Posterior cingulate gyrus (tissue), 11 donors: ENCODE results near the gene COMMD6.

Source experiments
- DNase-seq, 10 donors: peaks; one replicate each; pipeline versions ENCODE4 v3.0.0 to v3.0.0-alpha.2; 2020 to 2021; ENCODE audit warnings: mixed read lengths in 3 of 10
- intact Hi-C: fragments of 100-400 bp; cut with DNase I; formaldehyde crosslinking; loops from one replicate; pipeline ENCODE4 v1.15.1; 2023

Gene COMMD6

DNA sequence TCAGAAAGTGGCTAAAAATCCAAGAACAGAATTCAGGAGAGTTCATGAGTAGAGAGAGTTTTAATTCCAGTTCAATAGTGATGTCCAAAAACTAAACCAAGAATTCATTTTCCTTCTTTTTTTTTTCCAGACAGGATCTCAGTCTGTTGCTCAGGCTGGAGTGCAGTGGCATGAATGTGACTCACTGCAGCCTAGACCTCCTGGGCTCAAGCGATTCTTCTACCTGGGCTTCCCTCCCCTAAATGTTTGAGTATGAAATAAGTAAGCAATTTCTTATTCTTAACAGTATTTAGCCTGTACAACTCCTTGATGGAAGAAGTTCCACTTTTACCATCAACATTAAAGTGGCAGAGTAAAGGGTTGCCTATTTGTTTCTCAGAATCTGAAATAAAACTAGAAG, 3.8 kb downstream of the COMMD6 start:
- no peak for DNase-seq
- intact Hi-C loops = no loop called here

DNA sequence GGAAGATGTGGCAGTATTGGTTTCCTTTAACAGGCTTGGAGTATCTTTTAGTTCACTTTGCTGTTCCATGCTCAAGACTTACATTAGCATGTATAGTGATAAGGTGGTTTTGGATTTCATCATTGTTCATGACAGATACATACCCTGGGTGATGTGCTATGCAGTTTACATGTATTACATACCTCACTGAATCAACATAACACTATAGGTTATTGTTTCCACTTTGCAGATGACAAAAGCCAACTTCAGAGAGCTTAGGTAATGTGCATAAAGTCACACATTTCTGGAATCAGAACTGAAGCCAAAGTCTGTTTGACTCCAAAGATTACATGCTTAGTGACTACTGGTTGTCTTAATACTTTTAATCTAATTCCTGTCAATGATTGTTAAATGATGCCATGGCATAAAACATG, 7.1 kb downstream of the COMMD6 start:
- no peak for DNase-seq
- intact Hi-C loops = no loop called here

DNA sequence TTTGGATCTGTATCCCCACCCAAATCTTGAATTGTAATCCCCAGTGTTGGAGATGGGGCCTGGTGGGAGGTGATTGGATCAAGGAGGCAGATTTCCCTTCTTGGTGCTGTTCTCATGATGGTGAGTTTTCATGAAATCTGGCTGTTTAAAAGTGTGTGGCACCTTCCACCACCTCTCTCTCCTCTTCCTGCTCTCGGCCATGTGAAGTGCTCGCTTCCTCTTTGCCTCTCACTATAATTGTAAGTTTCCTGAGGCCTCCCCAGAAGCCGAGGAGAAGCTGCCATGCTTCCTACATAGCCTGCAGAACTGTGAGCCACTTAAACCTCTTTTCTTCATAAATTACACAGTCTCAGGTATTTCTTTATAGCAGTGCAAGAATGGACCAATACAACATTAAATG, 15.7 kb downstream of the COMMD6 start:
- no peak for DNase-seq
- intact Hi-C loops = no loop called here

DNA sequence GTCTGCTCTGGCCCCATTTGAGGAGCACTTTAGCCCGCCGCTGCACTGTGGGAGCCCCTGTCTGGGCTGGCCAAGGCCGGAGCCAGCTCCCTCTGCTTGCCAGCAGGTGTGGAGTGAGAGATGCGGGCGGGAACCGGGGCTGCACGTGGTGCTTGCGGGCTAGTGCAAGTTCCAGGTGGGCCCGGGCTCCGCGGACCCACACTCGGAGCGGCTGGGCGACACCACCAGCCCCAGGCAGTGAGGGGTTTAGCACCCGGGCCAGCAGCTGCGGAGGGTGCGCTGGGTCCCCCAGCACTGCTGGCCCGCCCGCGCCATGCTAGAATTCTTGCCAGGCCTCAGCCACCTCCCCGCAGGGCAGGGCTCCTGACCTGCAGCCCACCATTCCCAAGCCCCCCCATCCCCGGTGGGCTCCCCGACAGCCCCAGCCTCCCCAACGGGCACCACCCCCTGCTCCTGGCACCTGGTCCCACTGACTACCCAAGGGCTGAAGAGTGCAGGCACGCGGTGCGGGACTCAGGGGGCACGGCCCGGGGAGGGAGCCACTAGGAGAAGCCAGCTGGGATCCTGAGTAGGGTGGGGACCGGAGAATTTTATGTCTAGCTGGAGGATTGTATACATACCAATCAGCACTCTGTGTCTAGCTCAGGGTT, 19.1 kb downstream of the COMMD6 start:
- intact Hi-C loops = no loop called here
- peak in 3 of 10 donors; percentile 56 to 84 (median 77) for DNase-seq

DNA sequence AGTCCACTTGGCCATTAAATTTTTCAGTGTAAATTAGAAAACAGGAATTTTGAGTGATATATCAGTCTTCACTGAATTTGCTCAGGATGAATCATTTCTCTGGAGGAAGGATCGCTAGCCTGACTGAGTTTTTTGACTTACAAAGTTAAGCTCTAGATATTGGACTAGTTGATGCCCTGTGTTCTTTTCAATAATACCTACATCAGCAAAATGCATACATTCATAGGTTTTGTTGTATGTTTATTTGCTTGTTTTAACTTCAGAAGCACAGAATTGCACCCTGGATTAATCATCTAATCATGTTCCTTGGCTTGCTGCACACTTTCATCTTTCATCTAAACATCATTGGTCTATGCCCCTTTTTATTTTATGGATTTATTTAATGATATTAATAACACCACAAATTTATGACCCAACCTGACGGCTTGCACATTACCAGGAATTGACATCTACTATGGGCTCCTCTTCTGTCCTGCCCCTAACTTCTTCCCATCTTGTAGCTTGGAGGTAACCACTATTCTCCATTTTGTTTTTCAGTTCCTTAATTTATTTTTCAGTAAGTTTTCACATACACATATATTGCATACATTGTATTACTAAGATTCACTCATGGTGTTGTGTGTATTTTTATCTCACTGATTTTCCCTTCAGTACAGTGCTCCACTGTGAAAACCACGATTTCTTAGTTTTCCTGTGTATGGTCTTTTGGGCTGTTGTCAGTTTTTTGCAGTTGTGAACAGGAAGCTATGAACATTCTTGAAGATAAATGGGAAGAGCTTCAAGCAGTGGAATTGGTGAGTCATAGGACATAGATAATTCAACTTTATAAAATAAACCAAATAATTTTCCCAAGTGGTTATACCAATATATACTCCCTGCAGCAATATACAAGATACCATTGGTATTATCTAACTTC, 23.3 kb downstream of the COMMD6 start:
- intact Hi-C loops = no loop called here
- DNase-seq = no peak

DNA sequence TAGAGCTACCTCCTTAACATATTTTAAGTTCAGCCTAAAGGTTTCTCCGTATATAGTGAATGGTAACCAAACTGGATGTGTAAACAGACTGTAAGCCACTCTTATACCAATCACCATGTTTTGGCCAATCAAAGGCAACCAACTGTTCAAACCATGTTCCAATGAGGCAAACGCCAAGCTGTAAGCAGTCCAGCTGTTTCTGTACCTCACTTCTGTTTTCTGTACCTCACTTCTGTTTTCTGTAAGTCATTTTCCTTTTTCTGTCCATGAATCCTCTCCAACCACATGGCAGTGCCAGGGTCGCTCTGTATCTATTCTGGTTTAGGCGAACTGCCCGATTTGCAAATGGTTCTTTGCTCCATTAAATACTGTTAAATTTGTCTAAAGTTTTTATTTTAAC, 24.4 kb downstream of the COMMD6 start:
- no peak for DNase-seq
- intact Hi-C loops = no loop called here

DNA sequence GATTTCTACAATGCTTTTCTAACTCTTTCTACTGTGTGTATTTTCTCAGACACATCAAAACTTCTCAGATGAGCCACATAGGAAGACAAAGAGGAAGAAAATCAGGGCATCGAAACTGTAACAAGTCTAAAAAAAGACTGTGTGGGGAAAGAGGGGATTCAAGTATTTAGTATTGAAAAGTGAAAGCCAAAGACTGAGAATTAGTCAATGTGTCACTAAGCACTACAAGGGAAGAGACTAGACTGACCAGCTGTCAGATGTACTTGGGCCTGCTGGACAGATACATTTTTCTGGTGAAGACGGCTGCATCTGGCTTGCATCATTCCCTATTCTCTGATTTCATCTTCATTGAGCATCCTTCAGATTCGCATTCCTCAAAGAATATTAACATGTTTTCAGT, 25.4 kb downstream of the COMMD6 start:
- DNase-seq = no peak
- intact Hi-C loops = no loop called here

DNA sequence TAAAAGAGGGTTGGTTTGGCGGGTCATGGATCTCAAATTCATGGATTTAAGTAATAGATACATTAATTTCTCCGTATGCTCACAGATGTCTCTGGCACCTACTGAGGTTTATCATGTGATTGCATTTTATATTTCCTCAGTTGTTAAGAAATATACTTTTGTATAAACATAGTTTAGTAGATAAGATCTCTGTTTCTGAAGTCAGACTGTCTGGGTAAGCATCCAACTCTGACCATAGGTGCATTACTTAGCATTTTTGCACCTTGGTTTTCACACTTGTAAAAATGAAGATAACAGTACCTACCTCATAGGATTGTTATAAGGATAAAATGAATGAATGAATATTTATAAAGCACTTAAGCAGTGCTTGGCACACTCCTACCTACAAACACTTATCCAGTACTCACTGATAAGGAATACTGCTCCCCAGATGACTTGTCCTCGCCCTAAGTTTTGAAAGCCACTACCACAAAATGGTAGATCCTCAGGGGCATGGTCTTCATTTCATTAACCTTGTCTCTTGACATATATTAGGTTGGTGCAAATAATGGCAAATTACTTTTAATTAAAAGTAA, 26.5 kb downstream of the COMMD6 start:
- DNase-seq = no peak

DNA sequence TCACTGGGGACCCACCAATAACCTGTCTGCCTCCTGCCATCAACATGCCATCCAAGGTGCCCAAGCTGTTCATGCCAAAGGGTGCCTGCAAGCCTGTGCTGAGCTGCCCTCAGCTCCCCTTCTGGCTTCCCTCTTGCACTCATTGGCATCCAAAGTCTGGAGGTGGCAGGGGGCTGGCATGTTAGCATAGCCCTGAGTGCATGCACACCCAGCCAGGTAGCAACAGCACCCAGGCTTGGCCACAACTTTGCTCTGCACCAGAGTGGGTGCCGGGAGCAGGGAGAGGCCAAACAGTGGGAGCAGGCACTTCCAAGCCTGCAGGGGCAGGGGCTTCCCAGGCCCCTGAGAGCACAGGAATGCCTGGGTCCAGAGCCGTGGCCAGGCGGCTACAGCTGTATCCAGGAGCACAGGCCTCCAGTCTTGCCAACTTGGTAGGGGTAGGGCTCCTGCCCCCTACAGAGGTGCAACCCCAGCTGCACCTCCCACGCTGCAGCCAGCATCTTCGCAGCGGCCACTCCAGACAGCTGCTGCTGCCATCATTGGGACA, 29.6 kb downstream of the COMMD6 start:
- DNase-seq = peak in 1 of 10 donors; percentile 55
- intact Hi-C loops = no loop called here

More for the DNA sequence above, 26.5 kb downstream of the COMMD6 start:
- intact Hi-C loops = no loop called here

DNA sequence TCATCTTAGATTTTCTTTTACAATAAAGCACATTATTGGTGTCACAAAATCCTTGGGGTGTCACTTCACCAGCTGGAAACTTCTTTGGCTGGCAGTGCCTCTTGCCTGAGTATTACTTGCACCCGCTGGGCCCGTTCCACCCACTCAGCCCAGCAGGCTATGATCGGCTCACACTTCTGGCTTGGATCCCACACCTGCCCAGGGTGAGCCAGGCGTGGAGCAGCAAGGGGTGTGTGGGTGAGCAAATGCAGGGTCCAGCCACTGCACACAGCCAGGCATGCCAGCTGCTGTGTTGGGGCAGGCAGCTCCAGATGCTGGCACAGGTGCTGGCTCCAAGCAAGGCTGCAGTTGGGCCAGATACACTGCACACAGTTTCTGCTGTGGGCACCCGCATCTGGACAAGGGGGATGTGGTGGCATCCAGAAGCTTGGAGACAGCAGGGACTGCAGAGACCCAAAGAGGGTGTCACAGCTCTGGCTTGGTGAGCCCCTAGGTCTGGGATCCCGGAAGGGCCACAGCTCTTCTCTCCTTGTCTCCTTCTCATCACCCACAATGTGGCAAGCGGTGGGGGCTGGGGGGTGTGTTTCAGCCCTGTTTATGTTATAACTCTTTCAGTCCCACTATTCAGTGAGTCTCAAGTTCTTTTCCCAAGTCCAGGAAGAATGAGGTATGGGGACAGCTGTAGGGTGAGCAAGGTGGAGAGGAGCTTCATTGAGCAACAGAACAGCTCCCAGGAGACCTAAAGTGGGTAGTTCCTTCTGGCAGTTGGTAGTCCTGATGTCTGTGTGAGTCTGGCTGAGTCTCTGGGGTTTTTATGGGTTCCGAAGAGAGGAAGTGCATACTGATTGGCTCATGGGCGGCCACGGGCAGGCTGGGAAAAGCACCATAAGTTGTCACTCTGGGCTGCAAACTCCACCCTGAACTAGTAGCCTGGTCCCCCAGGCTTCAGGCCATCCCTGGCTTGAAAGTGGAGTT, 30.3 kb downstream of the COMMD6 start:
- peak in 2 of 10 donors; percentile 69 to 74 for DNase-seq
- intact Hi-C loops = no loop called here

DNA sequence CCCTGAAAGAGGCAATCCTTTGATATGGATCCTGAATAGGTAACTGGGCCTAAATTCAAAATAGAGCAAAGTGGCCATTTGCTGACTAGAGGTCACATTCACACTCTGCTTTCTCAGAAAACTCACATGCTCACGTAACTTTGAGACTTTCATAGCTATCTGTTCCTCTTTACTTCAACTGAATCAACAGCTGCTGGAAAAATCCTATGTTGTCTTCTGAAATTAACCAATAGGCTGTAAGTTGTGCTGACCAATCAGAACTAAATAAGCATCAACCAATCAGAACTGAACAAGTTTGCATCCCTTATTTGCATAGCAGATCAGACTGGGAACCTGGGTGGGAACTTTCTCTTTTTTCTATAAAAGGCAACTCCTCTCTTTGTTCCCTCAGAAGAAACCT, 31.6 kb downstream of the COMMD6 start:
- DNase-seq = no peak
- intact Hi-C loops = no loop called here

DNA sequence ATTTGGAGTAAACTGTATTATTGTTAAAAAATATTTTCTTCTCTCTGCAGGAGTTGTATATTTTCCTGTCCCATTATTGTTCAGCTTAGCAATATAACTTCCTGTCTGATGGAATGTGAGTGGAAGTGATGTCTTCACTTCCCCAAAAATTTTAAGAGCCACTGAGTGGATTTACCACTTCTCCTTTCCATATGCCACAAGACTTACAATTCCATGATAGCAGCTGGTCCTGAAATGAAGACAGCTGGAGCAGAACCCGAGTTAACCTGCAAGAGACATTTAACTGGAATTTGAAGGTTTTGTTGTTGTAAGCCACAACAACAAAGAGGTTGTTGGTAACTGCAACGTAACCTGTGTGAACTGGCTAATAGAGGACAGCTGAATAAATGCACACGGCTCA, 32.3 kb downstream of the COMMD6 start:
- no peak for DNase-seq
- intact Hi-C loops = no loop called here

DNA sequence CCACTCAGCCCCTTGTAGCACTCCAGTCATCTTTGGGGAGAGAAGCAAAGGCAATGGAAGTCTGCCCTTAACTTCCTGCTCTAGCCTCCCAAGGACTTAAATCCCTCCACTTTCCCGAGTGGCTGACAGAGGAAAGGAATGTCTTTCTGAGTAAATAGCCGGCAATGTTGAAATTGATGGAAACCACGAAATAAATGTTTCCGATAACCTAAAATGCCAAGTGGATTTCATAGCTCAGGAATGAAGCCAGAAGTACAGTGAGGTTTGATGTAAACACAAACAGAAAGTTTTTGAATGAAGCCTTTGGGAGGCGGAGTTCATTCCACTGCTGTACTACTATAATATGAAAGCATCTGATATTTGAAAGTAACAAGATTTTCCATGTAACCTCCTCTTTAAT, 41.7 kb downstream of the COMMD6 start:
- intact Hi-C loops = no loop called here
- DNase-seq = no peak

DNA sequence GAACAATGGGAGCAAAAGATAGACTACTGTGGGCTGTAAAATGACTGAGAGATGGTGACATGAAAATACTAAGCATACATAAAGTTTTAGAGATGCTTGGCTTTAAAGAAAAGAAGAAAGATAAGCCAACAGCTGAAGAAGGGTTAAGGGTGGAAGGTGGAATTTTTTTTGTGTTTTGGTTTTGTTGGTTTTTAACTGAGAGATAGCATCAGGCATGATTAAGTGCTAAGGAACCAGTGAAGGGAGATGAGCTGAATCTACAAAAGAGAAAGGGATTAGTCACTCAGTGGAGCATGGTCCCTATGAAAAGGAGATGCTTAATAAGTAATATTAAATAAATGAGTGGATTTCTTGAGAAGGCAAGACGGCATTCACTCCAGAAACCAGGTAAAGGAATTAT, 43.1 kb downstream of the COMMD6 start:
- intact Hi-C loops = no loop called here

DNA sequence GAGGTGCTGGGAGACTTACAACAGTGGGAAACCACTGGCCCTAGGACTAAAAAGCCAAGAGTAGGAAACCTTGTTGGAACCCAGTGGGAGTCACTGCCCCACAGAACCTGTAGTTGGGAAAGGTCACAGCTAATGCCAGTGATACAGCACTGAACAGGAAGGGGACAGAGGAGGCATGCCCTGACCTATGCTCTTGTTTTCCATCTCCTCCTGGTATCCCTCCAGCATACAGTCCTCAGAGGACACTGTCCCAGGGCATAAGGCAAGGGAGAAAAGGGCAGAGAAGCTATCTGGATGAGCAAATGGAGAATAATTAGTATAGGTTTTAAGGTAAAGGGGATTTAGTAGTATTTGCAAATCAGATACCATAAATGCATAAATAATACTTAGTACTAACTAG, 44.5 kb downstream of the COMMD6 start:
- intact Hi-C loops = no loop called here
- no peak for DNase-seq

More for the DNA sequence above, 43.1 kb downstream of the COMMD6 start:
- no peak for DNase-seq

DNA sequence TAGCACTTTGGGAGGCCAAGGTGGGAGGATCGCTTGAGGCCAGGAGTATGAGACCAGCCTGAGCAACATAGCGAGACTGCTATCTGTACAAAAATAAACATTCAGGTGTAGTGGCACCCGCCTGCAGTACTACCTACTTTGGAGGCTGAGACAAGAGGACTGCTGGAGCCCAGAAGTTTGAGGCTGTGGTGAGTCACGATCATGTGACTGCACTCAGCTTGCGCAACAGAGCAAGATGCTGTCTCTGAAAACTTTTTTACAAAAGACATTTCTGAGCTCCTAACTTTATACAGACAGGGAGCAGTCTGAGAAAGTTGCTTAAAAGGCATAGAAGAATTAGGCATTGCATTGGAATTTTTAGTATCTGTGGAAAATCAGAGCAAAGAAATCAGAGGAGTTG, 45.3 kb downstream of the COMMD6 start:
- peak in 1 of 10 donors; percentile 30 for DNase-seq
- intact Hi-C loops = no loop called here

DNA sequence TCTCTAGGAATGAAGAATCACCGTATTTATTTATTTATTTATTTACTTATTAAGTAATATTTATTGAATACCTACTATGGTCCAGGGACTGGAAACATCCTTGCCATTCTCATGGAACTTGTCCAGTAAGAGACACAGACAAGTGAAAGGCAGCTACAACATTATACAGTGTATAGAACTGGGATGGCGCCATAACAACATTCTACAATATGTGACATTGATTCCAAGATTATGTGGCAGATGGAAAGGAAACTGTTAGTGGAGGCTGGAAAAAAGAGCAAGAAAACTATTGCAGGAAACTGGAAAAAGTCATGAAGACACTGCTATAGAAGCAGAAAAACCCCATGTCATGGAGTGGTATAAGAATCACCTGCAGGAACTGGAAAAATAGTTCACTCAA, 46.3 kb downstream of the COMMD6 start:
- intact Hi-C loops = no loop called here
- no peak for DNase-seq

DNA sequence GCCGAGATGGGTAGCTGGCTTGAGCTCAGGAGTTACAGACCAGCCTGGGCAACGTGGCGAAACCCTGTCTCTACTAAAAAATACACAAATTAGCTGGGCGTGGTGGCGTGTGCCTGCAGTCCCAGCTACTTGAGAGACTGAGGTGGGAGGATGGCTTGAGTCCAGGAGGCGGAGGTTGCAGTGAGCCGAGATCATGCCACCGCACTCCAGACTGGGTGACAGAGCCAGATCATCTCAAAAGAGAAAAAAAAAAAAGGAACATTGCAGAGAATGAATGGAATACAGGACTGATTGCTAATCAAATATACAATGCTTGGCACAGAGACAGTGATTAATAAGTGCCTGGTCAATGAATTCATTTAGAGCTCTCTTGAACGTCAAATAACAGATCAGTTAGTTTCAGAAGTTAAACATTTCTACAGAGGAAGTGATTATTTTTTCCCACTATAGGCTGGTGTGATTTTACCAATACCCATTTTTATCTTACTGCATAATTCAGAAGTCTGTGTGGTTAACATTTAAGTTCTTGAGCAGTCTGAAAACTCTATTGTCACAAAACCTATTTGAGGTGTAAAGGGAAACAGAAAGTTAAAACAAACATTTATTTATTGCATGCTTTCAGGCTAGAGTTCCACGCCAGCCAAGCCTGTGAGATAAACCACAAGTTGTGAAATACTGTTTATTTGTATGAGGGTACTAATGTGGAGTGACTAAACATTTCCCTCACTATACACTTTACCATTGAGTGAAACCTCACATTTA, 48.0 kb downstream of the COMMD6 start:
- intact Hi-C loops = no loop called here
- DNase-seq = no peak
